HG03175 (cell line): ENCODE measurements around the gene EMSY.

Experiments
- ATAC-seq: cut with Tn5 transposase; IDR thresholded peaks from one replicate; pipeline ENCODE4 v1.9.1; 2021; ENCODE audit warnings: mild to moderate bottlenecking, moderate library complexity; ENCODE audit not compliant: unreplicated experiment

The EMSY gene

GRCh38 chr11:76455931-76456330, 11.1 kb downstream of the EMSY start:
- ATAC-seq: no peak

- no peak for ATAC-seq
Measured at GRCh38 chr11:76456571-76456970, 11.8 kb downstream of the EMSY start.

GRCh38 chr11:76459299-76459698, 14.5 kb downstream of the EMSY start:
- no peak for ATAC-seq

DNA sequence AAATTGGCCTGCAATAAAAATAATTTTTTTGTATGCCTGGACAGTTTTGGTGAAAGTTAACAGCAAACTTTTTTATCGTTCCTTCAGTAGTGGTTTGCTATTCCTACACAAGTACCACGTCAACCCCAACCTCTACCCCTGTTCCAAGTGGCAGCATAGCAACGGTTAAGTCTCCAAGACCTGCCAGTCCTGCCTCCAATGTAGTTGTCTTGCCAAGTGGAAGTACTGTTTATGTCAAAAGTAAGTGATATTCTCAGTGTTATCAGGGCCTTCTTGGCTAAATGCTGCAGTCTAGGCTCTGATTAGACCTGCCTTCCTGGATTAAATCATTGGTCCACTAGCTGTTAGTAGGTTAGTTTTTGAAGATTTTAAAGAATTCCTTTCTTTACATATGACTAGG, 15.0 kb downstream of the EMSY start:
- no peak for ATAC-seq

GRCh38 chr11:76462317-76462716, 17.5 kb downstream of the EMSY start:
- no peak for ATAC-seq

- ATAC-seq: no peak
Measured at GRCh38 chr11:76465701-76466100, 20.9 kb downstream of the EMSY start.

DNA sequence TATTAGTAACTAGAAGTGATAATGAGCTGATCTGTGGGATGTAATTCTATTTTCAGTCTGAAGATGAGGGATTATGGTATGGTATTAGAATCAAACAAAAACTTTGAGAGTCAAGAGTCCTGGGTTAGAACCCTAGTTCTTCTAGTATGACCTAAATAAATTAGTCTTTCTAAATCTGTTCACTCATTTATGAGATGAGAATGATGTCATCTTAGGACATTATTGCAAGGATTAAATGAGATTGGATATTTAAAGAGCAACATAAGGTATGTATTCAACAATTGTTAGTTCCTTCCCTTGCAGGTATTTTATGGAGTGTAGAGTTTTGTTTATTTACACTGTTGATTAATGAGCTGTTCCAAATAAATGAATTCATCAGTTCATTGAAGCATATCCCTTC, 21.8 kb downstream of the EMSY start:
- ATAC-seq: no peak

DNA sequence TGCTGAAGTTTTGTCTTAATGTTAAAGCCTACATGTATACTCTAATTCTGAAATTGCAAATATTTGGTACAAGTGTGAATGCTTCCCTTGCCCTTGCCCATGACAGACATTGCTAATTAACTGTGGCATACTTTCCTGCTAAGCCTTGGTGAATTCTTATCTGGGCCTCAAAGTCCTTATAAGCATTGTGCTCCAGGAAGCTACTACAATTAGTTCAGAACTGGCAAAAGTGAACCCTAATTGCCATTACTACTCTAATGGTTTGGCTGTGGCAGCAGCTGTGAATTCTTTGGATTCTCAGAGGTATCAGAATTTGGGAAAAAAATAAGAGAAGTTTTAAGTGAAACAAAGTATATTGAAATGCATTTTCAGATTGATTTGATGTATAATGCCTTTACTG, 24.3 kb downstream of the EMSY start:
- no peak for ATAC-seq

DNA sequence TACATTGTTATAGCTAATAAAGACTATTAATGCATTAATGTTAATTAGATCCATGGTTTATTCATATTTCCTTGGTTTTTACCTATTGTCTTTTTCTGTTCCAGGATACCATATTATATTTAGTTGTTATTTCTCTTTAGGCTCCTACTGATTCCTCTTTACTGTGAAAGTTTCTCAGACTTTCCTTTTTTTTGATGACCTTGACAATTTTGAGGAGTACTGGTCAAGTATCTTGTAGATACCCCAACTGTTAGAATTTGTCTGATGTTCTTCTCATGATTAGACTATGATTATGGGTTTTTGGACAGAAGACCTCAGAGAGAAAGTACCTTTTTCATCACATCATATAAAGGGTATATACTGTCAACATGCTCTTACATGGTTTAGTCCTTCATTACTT, 26.6 kb downstream of the EMSY start:
- no peak for ATAC-seq

DNA sequence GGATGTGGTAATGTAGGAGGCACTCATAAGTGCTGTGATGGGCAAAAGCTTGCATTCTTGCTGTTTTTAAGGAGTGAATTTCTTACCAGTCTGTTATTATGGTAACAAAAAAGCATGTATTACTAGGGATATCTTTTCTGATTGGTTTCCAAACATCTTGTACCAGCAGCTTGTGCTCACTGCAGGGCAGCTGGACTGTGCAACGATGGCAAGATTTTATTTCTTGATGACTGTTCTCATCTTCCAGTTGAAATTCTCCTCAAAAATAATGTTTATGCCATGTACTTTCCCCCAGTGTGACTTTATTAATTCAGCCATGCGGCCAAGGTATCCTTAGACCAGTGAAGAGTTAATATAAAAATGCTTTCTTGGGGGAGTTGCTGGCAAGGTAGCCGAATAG, 35.4 kb downstream of the EMSY start:
- no peak for ATAC-seq

DNA sequence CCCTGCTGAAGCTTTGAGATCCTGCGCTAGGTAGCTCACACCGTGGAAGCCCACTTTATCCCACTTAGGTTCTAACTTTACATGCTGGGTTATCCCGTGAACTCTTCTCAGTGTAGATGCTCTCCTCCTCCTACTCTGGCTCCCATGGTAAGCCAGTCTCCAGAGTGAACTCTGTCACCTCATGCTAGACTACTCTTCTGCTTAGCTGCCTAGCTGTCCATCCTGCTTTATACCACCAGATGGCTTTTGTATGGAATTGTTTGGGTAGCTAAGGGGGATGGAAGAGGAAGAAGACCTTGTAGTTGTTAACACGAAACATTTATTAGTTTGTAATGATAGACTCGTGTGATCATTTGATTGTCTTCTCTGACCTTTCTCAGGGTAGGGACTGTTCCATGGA, 46.8 kb downstream of the EMSY start:
- ATAC-seq: no peak

DNA sequence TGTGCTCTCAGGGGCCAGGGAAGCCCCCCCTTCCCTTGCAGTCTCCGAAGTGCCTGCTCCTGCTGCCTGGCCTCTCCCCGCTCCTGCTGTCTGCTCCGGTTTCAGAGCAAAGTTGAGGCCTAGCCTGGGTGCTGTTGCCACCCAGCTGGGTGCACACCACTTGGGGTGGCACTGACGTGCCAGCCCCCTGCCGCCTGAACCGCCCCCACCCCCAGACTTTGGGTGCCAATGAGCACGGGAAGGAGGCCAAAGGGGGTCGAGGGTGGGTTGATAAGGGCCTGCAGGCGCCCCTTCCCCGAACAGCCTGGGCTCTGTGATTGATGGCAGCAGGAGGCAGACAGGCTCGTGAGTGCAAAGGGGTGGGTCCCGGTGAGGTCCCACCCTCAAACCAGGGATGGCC, 48.2 kb downstream of the EMSY start:
- ATAC-seq: no peak

DNA sequence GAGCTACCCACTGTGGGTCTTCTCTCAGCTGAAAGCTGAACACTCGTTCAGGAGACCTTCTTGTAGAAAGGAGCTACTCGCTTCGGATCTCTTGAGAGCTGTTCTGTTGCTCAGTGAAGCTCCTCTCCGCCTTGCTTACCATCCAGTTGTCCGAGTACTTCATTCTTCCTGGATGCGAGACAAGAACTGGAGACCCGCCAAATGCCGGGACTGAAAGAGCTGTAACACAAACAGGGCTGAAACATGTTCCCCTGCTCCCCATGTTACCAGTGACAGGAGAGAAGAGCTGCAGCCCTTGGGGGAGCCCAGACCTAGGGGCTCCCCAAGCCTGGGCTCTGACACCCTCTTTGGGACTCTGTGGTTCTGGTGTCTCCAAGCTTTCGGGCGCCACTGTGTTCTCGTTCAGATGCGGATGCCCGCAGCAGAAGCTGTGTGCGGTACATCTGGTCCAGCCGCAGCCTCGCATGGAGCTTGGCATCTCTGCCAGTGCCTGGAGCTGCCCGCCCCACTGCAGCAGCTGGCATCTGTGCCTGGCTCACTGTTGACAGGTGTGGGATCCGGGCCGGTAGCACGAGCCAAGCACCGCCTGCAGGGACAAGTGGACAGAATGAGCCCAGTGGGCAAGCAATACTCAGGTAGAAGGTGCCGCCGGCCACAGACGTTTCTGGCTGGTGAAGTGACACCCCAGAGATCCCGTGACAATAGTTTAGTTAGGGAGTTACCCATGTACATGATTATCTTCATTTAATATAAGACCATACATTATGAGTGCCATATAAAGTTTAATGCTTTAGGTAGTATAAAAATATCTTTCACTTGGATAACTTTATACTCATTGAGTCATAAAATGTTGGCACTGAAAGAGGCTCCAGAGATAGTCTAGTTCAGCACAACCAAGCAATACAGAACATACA, 49.1 kb downstream of the EMSY start:
- no peak for ATAC-seq

- ATAC-seq: no peak
Measured at GRCh38 chr11:76495019-76495418, 50.2 kb downstream of the EMSY start.

DNA sequence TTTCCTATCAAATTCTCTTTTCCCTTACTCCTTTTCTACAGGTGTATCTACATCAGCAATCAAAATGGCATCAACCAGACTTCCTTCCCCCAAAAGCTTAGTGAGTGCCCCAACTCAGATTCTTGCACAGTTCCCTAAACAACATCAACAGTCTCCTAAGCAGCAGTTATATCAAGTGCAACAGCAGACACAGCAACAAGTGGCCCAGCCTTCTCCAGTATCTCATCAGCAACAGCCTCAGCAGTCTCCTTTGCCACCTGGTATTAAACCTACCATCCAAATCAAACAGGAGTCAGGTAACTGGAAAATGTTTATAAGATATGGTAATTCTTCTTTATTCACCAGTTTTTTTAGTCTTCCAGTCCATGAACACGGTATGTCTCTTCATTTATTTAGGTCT, 51.4 kb downstream of the EMSY start:
- no peak for ATAC-seq

GRCh38 chr11:76501526-76502202, 56.8 kb downstream of the EMSY start:
- no peak for ATAC-seq

GRCh38 chr11:76506833-76507232, 62.0 kb downstream of the EMSY start:
- no peak for ATAC-seq

DNA sequence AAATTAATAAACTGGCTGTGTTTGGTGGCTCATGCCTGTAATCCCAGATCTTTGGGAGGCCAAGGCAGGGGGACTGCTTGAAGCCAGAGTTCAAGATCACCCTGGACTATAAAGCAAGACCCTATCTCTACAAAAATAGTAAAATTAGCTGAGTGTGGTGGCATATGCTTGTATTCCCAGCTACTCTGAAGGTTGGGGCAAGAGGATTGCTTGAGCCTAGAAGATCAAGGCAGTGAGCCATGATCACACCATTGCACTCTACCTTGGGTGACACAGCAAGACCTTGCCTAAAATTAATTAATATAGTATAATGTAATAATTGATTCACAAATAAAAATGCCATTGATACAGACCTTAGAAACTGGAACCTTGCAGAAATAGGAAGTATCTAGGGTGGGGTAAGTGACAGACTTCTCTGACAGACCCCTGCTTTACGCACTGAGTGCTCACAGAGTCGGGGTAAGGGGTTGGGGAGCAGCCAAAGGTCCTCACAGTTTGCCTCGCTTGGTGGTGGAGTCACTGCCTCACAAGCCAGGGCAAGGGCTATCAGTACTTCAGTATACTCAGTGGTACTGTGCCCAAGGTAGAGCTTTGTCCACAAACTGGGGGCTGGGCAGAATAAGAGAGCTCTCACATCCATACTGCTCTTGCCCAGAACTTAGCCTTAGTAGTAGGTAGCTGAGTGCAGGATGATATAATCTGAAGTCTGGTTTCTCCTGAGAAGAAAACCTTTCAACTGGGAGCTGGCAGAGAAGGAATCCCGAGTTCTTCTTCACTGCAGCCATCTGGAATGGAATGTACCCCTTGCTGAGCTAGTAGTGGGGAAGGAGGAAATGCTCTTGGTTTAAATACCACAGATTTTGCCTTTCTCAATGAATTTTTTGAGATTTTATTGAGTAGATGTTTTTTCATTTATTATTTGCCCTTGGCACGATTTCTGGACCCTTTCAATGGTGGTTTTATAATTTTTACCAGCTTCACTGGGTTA, 65.5 kb downstream of the EMSY start:
- no peak for ATAC-seq

DNA sequence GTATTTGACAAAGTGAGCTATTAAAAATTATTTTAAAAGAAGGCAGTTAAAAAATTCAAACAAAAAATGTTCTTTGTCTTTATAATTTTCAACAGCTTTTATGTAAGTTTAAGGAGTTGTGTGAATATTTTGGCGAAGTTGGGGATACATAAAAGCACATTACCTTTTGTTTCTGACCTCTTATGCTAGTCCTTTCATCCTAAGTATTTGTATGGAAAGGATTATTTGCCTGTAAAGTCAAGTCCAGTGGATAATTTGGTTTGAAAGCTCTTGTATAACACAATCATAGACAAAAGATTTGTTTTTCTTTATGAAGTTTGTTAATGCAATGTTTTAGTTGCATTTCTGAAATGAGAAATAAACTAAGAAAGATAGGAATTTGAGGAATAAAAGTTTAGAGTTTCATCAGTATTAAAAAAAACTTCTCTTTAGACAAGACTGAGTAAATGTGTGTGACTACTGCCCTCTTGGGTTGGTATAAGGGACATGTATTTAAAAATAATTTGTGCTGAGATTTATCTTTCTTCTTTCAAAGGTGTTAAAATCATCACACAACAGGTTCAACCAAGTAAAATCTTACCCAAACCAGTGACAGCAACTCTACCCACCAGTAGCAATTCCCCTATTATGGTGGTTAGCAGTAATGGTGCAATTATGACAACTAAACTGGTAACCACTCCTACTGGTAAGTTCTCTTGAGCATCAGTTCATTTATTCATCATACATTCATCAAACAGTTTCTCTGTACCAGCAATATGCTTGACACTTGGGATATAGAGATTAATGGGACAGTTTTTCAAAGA, 68.2 kb downstream of the EMSY start:
- ATAC-seq: no peak

- ATAC-seq: no peak
Measured at GRCh38 chr11:76513654-76514034, 68.8 kb downstream of the EMSY start.
